PC-9 (cell line): ENCODE data around the gene TTC13. TPM values are rescaled to one million over a fixed set of nuclear protein-coding genes. Genes with fewer than 3 reads are reported as not detected.

Experiments
- BruUV-seq: library from RNA; stranded (reverse); fragments of 400-500 nt; replicated peaks from 2 replicates; lab custom pipeline; 2021; lab: Mats Ljungman, UMichigan
- CTCF ChIA-PET: fragments of 300-600 bp; sonication (Branson Sonifier 250); formaldehyde crosslinking; loops from one replicate; lab custom pipeline; 2022; ENCODE audit warnings: antibody characterized with exemption; lab: Charles Lee
- POLR2A ChIA-PET: fragments of 300-600 bp; sonication (Branson Sonifier 250); formaldehyde crosslinking; loops from one replicate; lab custom pipeline; 2022; ENCODE audit warnings: antibody characterized with exemption; ENCODE audit not compliant: unreplicated experiment; lab: Charles Lee
- DNase-seq, 2 experiments: peaks; one replicate each; pipeline versions ENCODE4 v3.0.0 to v3.0.0-alpha.2; 2015 to 2022; ENCODE audit warnings: mixed read lengths in 1 of 2
- H2AFZ ChIP-seq: fragments of 200-600 bp; sonication (generic); 2 replicates; pipeline ENCODE4 v1.8.1; 2017; ENCODE audit warnings: antibody characterized with exemption
- H3F3A ChIP-seq: fragments of 200-600 bp; sonication (generic); 2 replicates; pipeline ENCODE4 v1.8.1; 2017; ENCODE audit warnings: antibody characterized with exemption, mild to moderate bottlenecking, low read depth; ENCODE audit not compliant: insufficient read depth
- H3K27ac ChIP-seq: fragments of 200-600 bp; sonication (generic); 2 replicates; pipeline ENCODE4 v1.6.1; 2016; ENCODE audit warnings: mixed run types
- H3K27me3 ChIP-seq: fragments of 200-600 bp; sonication (generic); 2 replicates; pipeline ENCODE4 v1.6.1; 2016; ENCODE audit warnings: low read depth, mixed run types; ENCODE audit not compliant: insufficient read depth
- H3K36me3 ChIP-seq: fragments of 200-600 bp; sonication (generic); 2 replicates; pipeline ENCODE4 v1.6.1; 2016; ENCODE audit warnings: low read depth, mixed run types
- H3K4me1 ChIP-seq: fragments of 200-600 bp; sonication (generic); replicated peaks from 2 replicates; pipeline ENCODE4 v1.6.1; 2016; ENCODE audit warnings: mixed run types; ENCODE audit not compliant: insufficient read depth
- H3K4me2 ChIP-seq: fragments of 200-600 bp; sonication (generic); 2 replicates; pipeline ENCODE4 v1.6.1; 2017; ENCODE audit warnings: mixed run types
- H3K4me3 ChIP-seq: fragments of 200-600 bp; sonication (generic); 2 replicates; pipeline ENCODE4 v1.6.1; 2016; ENCODE audit warnings: mixed run types
- H3K79me2 ChIP-seq: fragments of 200-600 bp; sonication (generic); 2 replicates; pipeline ENCODE4 v1.6.1; 2017; ENCODE audit warnings: low read depth, mixed run types
- H3K9me2 ChIP-seq: fragments of 200-600 bp; sonication (generic); 2 replicates; pipeline ENCODE4 v1.8.1; 2017; ENCODE audit warnings: mild to moderate bottlenecking; ENCODE audit not compliant: insufficient read depth
- H3K9me3 ChIP-seq: fragments of 200-600 bp; sonication (generic); 2 replicates; pipeline ENCODE4 v1.8.1; 2016; ENCODE audit warnings: low read depth; ENCODE audit not compliant: insufficient read depth
- H4K20me1 ChIP-seq: fragments of 200-600 bp; sonication (generic); 2 replicates; pipeline ENCODE4 v1.8.1; 2017; ENCODE audit not compliant: insufficient read depth
- EZH2 ChIP-seq: fragments of 200-600 bp; sonication (generic); IDR thresholded peaks from 2 replicates; pipeline ENCODE4 v1.8.0; 2017; ENCODE audit warnings: antibody characterized with exemption, low read depth
- intact Hi-C: fragments of 100-400 bp; cut with micrococcal nuclease; formaldehyde crosslinking; loops from one replicate; pipeline ENCODE4 v1.10.0; 2022; ENCODE audit not compliant: unreplicated experiment
- total RNA-seq: library from RNA; stranded (reverse); gene quantifications from 2 replicates; pipeline ENCODE4 v1.2.3, GENCODE V29; 2021
- TF ChIP-seq, protein P1 (sequence below): fragments of 200-600 bp; sonication (generic); conservative IDR thresholded peaks from 2 replicates; pipeline ENCODE4 v1.6.1; 2017; ENCODE audit warnings: mixed run types, antibody characterized with exemption, mild to moderate bottlenecking, moderate library complexity

The TTC13 gene
- total RNA-seq, 1 experiment from 2014 or later: 7.5 TPM

DNA sequence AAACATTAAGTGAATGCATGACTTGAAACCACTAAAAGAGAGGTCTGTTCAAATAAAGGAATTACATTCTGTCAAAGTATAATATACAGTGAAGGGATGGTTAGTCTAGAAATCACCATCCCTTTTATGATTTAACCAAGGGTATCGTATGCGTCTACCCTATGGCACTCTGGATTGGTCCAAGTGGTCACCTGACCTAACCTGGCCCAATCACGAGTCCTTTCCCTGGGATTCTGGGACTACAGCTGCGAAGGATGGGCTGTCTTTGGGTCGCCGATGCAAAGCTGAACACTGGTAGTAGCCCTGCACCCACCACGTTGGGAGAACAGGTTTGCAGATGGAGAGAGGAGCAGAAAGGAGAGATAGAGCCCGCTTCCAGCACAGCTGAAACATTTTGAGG is 79.9 kb downstream of the TTC13 start:
- no peaks in the 10 kb centered on the region for H3K27me3 ChIP-seq
- H3K9me3 ChIP-seq: no peaks in the 10 kb centered on the region
- H3K4me3 ChIP-seq: no peak overlapping the region
- no peak for DNase-seq
- H3F3A ChIP-seq: no peaks in the 10 kb centered on the region
- no peaks in the 10 kb centered on the region for H3K9me2 ChIP-seq
- ChIA-PET POLR2A (no interaction called here), CTCF (no interaction called here)
- H3K4me1 ChIP-seq: no peaks in the 10 kb centered on the region
- no peak overlapping the region for H2AFZ ChIP-seq
- H3K79me2 ChIP-seq: no peaks in the 10 kb centered on the region
- intact Hi-C loops: no loop called here
- BruUV-seq: no TSS peak
- no peaks in the 10 kb centered on the region for H3K36me3 ChIP-seq
- H3K4me2 ChIP-seq: no peak overlapping the region
- H3K27ac ChIP-seq: no peak overlapping the region
- no peak for TF ChIP-seq EZH2
- TF ChIP-seq, protein P1, sequence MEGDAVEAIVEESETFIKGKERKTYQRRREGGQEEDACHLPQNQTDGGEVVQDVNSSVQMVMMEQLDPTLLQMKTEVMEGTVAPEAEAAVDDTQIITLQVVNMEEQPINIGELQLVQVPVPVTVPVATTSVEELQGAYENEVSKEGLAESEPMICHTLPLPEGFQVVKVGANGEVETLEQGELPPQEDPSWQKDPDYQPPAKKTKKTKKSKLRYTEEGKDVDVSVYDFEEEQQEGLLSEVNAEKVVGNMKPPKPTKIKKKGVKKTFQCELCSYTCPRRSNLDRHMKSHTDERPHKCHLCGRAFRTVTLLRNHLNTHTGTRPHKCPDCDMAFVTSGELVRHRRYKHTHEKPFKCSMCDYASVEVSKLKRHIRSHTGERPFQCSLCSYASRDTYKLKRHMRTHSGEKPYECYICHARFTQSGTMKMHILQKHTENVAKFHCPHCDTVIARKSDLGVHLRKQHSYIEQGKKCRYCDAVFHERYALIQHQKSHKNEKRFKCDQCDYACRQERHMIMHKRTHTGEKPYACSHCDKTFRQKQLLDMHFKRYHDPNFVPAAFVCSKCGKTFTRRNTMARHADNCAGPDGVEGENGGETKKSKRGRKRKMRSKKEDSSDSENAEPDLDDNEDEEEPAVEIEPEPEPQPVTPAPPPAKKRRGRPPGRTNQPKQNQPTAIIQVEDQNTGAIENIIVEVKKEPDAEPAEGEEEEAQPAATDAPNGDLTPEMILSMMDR: no peak
- no peaks in the 10 kb centered on the region for H4K20me1 ChIP-seq

DNA sequence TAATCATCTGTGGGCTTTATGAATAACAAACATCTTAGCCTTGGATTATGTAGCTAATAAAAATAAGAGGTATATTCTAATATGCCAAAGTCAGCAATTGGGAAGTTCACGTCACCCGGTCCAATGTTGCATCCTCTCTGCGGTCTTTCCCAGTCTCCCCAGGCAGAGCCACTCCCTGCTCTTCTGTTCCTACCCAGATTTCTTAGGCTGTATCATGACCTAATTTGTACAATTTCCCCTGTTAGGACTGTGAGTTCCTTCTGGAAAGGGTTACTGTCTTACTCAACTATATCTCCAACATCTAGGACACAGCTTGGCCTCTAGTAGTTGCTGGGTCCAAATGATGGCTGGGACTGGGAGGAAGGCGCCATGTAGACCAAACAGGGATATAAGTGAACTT is 80.5 kb downstream of the TTC13 start:
- Histone ChIP-seq H3K9me3 (no peaks in the 10 kb centered on the region), H3K27ac (no peak overlapping the region), H4K20me1 (no peaks in the 10 kb centered on the region), H3K79me2 (no peaks in the 10 kb centered on the region), H3K36me3 (no peaks in the 10 kb centered on the region), H3K4me1 (no peaks in the 10 kb centered on the region), H2AFZ (no peak overlapping the region), H3F3A (no peaks in the 10 kb centered on the region), H3K4me3 (no peak overlapping the region), H3K4me2 (no peak overlapping the region), H3K9me2 (no peaks in the 10 kb centered on the region), H3K27me3 (no peaks in the 10 kb centered on the region)
- ChIA-PET POLR2A (no interaction called here), CTCF (no interaction called here)
- no peak for DNase-seq
- BruUV-seq: no TSS peak
- intact Hi-C loops: no loop called here
- no peak for TF ChIP-seq EZH2

DNA sequence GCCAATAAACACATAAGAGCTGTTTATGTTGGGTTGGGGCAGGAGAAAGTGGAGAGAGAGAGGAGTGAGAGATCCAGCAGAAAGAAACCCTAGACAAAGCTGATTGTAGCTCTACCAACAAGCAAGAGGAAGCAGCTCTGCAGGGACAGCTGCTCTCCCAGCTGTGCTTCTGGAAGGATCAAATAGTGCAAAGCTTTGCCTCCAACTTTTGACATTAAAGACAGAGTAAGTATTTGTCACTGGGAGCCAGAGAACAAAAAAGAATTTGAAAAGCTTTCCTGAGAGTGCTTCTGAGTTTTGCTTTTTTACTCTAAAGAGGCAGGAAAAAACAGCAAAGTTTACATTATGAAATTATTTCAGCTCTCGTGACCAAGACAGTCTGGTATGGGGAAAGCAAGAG is 81.9 kb downstream of the TTC13 start:
- no peak for DNase-seq
- no peak overlapping the region for H3K4me3 ChIP-seq
- no TSS peak for BruUV-seq
- no peaks in the 10 kb centered on the region for H4K20me1 ChIP-seq
- no peaks in the 10 kb centered on the region for H3K36me3 ChIP-seq
- TF ChIP-seq, protein P1: no peak
- no peak for TF ChIP-seq EZH2
- intact Hi-C loops: no loop called here
- H3K9me2 ChIP-seq: no peaks in the 10 kb centered on the region
- H2AFZ ChIP-seq: no peak overlapping the region
- ChIA-PET POLR2A (no interaction called here), CTCF (no interaction called here)
- H3K4me1 ChIP-seq: no peaks in the 10 kb centered on the region
- no peaks in the 10 kb centered on the region for H3K27me3 ChIP-seq
- H3K27ac ChIP-seq: no peak overlapping the region
- no peaks in the 10 kb centered on the region for H3K79me2 ChIP-seq
- no peak overlapping the region for H3K4me2 ChIP-seq
- H3F3A ChIP-seq: no peaks in the 10 kb centered on the region
- no peaks in the 10 kb centered on the region for H3K9me3 ChIP-seq

DNA sequence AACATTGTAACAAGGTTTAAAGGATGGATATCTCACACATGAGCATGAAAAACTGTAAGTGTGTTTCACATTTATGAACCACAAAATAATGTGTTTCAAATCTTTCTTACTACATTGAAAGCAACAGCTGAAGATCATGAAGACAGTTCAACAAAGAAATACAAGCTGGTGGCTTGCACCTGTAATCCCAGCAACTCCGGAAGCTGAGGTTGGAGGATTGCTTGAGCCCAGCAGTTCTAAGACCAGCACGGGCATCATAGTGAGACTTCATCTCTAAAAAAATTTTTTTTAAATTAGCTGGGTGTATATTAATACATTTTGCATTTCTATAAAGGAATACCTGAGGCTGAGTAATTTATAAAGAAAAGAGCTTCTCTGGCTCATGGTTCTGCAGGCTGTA is 83.2 kb downstream of the TTC13 start:
- no peaks in the 10 kb centered on the region for H4K20me1 ChIP-seq
- H3K4me3 ChIP-seq: no peak overlapping the region
- no peaks in the 10 kb centered on the region for H3K4me1 ChIP-seq
- H3K9me3 ChIP-seq: no peaks in the 10 kb centered on the region
- H2AFZ ChIP-seq: no peak overlapping the region; the same call in 1 of the 2 replicates
- no peak for TF ChIP-seq EZH2
- TF ChIP-seq, protein P1: no peak
- no peaks in the 10 kb centered on the region for H3K27me3 ChIP-seq
- ChIA-PET POLR2A (no interaction called here), CTCF (no interaction called here)
- no peak overlapping the region for H3K4me2 ChIP-seq
- no peaks in the 10 kb centered on the region for H3F3A ChIP-seq
- no peaks in the 10 kb centered on the region for H3K79me2 ChIP-seq
- H3K27ac ChIP-seq: no peak overlapping the region
- H3K36me3 ChIP-seq: no peaks in the 10 kb centered on the region
- no peak for DNase-seq
- BruUV-seq: no TSS peak
- intact Hi-C loops: no loop called here
- no peaks in the 10 kb centered on the region for H3K9me2 ChIP-seq
